OCI-LY3 (cell line): ENCODE data around the gene CBL.

Experiments used
- H2AFZ ChIP-seq: fragments of 200-600, 300-600 bp; shearing (Covaris generic); 2 replicates; pipeline ENCODE4 v1.6.0; 2014; ENCODE audit warnings: antibody characterized with exemption, low read depth, low read length
- H3K27ac ChIP-seq: fragments of 200-600, 300-600 bp; sonication (generic); 2 replicates; pipeline ENCODE4 v1.5.1; 2014; ENCODE audit warnings: mild to moderate bottlenecking, low read length, moderate library complexity, mixed read lengths
- H3K27me3 ChIP-seq: fragments of 200-600, 300-600 bp; sonication (generic); 2 replicates; pipeline ENCODE4 v1.6.1; 2014; ENCODE audit warnings: low read depth, low read length, mixed read lengths
- H3K36me3 ChIP-seq: fragments of 200-600, 300-600 bp; sonication (generic); replicated peaks from 2 replicates; pipeline ENCODE3; 2014; ENCODE audit warnings: low read depth, low read length, mixed read lengths
- H3K4me1 ChIP-seq: fragments of 300-600, 200-600 bp; sonication (generic); 2 replicates; pipeline ENCODE4 v1.6.1; 2014; ENCODE audit warnings: low read length, mixed read lengths
- H3K4me2 ChIP-seq: fragments of 200-600, 300-600 bp; sonication (generic); 2 replicates; pipeline ENCODE4 v1.6.1; 2014; ENCODE audit warnings: low read length, mixed read lengths
- H3K4me3 ChIP-seq: fragments of 300-600, 200-600 bp; sonication (generic); 2 replicates; pipeline ENCODE4 v1.5.1; 2014; ENCODE audit warnings: antibody characterized with exemption, mild to moderate bottlenecking, low read length, moderate library complexity
- H3K79me2 ChIP-seq: fragments of 300-600, 200-600 bp; shearing (Covaris generic); 2 replicates; pipeline ENCODE4 v1.6.1; 2014; ENCODE audit warnings: mild to moderate bottlenecking, low read length, mixed read lengths
- H3K9ac ChIP-seq: fragments of 300-600, 200-600 bp; shearing (Covaris generic); 2 replicates; pipeline ENCODE4 v1.6.0; 2014; ENCODE audit warnings: mild to moderate bottlenecking, low read length, moderate library complexity
- H3K9me3 ChIP-seq: fragments of 200-600, 300-600 bp; shearing (Covaris generic); 2 replicates; pipeline ENCODE4 v1.6.1; 2014; ENCODE audit warnings: low read length, mixed read lengths; ENCODE audit not compliant: insufficient read depth
- H4K20me1 ChIP-seq: fragments of 200-600, 300-600 bp; sonication (generic); 2 replicates; pipeline ENCODE4 v1.6.1; 2016; ENCODE audit warnings: low read length, mixed read lengths; ENCODE audit not compliant: insufficient read depth
- EZH2phosphoT487 ChIP-seq: fragments of 200-600 bp; shearing (Covaris generic); IDR thresholded peaks from 2 replicates; pipeline ENCODE4 v1.6.1; 2018; ENCODE audit warnings: antibody characterized with exemption, mixed run types, low read depth
- TF ChIP-seq, protein P1 (sequence below): fragments of 200-600, 300-600 bp; sonication (generic); IDR thresholded peaks from 2 replicates; pipeline ENCODE4 v1.5.1; 2014; ENCODE audit warnings: antibody characterized with exemption, low read length, low read depth

CBL gene

GRCh38 chr11:119310682-119311052 is 104.5 kb downstream of the CBL start:
- Histone ChIP-seq H3K36me3 (peaks cover 23% of the 10 kb centered on the region), H3K79me2 (no peaks in the 10 kb centered on the region), H3K27ac (no peak overlapping the region), H3K9me3 (no peaks in the 10 kb centered on the region), H3K9ac (no peak overlapping the region), H2AFZ (no peak overlapping the region), H4K20me1 (no peaks in the 10 kb centered on the region), H3K4me2 (no peak overlapping the region), H3K27me3 (0 out of 2 replicates have a peak, but pooled peaks cover 2% of the 10 kb centered on the region), H3K4me3 (no peak overlapping the region), H3K4me1 (peaks cover 5% of the 10 kb centered on the region)
- no peak for TF ChIP-seq EZH2phosphoT487
- TF ChIP-seq, protein P1, sequence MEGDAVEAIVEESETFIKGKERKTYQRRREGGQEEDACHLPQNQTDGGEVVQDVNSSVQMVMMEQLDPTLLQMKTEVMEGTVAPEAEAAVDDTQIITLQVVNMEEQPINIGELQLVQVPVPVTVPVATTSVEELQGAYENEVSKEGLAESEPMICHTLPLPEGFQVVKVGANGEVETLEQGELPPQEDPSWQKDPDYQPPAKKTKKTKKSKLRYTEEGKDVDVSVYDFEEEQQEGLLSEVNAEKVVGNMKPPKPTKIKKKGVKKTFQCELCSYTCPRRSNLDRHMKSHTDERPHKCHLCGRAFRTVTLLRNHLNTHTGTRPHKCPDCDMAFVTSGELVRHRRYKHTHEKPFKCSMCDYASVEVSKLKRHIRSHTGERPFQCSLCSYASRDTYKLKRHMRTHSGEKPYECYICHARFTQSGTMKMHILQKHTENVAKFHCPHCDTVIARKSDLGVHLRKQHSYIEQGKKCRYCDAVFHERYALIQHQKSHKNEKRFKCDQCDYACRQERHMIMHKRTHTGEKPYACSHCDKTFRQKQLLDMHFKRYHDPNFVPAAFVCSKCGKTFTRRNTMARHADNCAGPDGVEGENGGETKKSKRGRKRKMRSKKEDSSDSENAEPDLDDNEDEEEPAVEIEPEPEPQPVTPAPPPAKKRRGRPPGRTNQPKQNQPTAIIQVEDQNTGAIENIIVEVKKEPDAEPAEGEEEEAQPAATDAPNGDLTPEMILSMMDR, result no peak

DNA sequence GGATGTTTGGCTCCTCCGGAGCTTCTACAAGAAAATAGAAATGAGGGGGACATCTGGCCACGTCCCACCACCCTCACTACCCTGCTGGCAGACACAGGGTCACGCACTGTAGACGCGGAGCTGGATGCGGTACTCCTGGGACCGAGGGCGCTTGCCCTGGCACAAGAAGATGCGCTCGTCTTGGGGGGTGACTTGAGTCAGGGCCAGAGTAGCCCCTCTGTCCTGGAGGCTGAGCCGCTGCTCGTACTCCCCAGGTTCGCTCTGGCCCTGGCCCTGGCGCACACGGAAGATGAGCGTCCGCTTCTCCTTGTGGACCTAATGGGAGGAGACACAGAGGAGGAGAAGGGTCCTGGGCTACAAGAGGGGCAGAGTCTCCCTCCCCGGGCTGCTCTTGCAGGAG is 108.6 kb downstream of the CBL start:
- Histone ChIP-seq H2AFZ (no peak overlapping the region), H3K4me2 (0 out of 2 replicates have a peak overlapping the region, but pooled peaks have one; percentile 100), H3K9me3 (no peaks in the 10 kb centered on the region), H4K20me1 (no peaks in the 10 kb centered on the region), H3K36me3 (no peaks in the 10 kb centered on the region), H3K79me2 (no peaks in the 10 kb centered on the region), H3K27me3 (peaks cover 14% of the 10 kb centered on the region), H3K27ac (no peak overlapping the region), H3K9ac (no peak overlapping the region), H3K4me3 (no peak overlapping the region; the same call in 1 of the 2 replicates), H3K4me1 (peaks cover 40% of the 10 kb centered on the region)
- TF ChIP-seq EZH2phosphoT487, result no peak
- TF ChIP-seq, protein P1, result no peak

GRCh38 chr11:119315131-119316015 is 109.2 kb downstream of the CBL start:
- TF ChIP-seq, protein P1, result no peak
- TF ChIP-seq EZH2phosphoT487, result no peak
- H3K9me3 ChIP-seq, result no peaks in the 10 kb centered on the region
- no peaks in the 10 kb centered on the region for H3K79me2 ChIP-seq
- no peak overlapping the region for H3K27ac ChIP-seq
- peak overlapping the region; percentile 61 for H3K9ac ChIP-seq
- no peaks in the 10 kb centered on the region for H4K20me1 ChIP-seq
- H3K36me3 ChIP-seq, result no peaks in the 10 kb centered on the region
- peak overlapping the region; percentile 100 for H3K4me2 ChIP-seq
- no peak overlapping the region; the same call in 1 of the 2 replicates for H2AFZ ChIP-seq
- peaks cover 14% of the 10 kb centered on the region for H3K27me3 ChIP-seq
- peaks cover 46% of the 10 kb centered on the region for H3K4me1 ChIP-seq
- peak overlapping the region; percentile 87 for H3K4me3 ChIP-seq

DNA sequence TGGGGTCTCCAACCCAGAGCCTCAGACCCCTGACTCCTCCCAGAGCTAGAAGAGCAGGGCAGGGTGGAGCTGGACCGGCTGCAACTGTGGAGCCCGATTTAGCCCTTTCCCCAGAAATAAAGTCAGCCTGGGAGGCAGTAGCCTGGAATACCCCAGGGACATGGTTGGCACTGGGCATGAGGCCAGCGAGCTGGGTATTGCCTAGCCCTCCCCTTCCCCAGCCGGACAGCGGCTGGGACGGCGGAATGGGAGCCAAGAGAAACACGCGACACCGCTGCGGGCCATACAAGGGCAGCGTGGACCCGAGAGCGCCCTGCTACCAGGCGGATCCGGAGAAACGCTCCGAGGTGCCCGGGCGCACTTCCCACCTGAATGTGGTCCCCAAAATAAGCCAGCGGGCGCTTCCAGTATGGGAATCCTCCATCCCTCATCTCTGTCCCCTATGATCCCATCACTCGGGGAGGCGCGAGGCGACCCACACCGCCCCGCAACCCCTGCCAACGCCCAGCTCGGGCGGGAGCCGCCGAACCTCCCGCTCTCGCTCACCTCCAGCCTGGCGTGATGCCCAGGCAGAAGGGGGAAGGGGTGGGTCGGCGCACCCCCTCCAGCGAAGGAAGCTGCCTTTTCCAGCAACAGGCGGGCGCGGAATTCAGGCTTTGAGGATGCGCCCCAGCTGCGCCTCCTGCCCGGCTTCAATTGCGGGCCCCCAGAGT is 110.0 kb downstream of the CBL start:
- TF ChIP-seq, protein P1, result no peak
- peak overlapping the region; percentile 100 for H3K4me2 ChIP-seq
- H3K9me3 ChIP-seq, result no peaks in the 10 kb centered on the region
- H4K20me1 ChIP-seq, result no peaks in the 10 kb centered on the region
- H3K9ac ChIP-seq, result peak overlapping the region; percentile 61
- no peak overlapping the region for H3K27ac ChIP-seq
- peaks cover 14% of the 10 kb centered on the region for H3K27me3 ChIP-seq
- no peak overlapping the region for H2AFZ ChIP-seq
- peak overlapping the region; percentile 87 for H3K4me3 ChIP-seq
- H3K79me2 ChIP-seq, result no peaks in the 10 kb centered on the region
- peaks cover 49% of the 10 kb centered on the region for H3K4me1 ChIP-seq
- H3K36me3 ChIP-seq, result no peaks in the 10 kb centered on the region
